Calu3 (cell line): ENCODE results near the gene CACNA2D2. TPM values are rescaled to one million over a fixed set of nuclear protein-coding genes. Genes with fewer than 3 reads are reported as not detected.

ENCODE experiments used
- BruUV-seq: library from RNA; stranded (reverse); fragments of 400-500 nt; replicated peaks from 2 replicates; lab custom pipeline; 2021; lab: Mats Ljungman, UMichigan
- CTCF ChIA-PET: fragments of 300-600 bp; sonication (Branson Sonifier 250); formaldehyde crosslinking; loops from one replicate; lab custom pipeline; 2022; ENCODE audit warnings: antibody characterized with exemption; lab: Charles Lee
- DNase-seq: peaks from one replicate; pipeline ENCODE4 v3.0.0; 2022
- H3K27ac Mint-ChIP-seq: one replicate; pipeline ENCODE4 v1.8.0; 2022; ENCODE audit warnings: mixed read lengths; ENCODE audit not compliant: unreplicated experiment
- H3K27me3 Mint-ChIP-seq: one replicate; pipeline ENCODE4 v1.8.0; 2022; ENCODE audit warnings: mixed read lengths; ENCODE audit not compliant: unreplicated experiment
- H3K36me3 Mint-ChIP-seq: one replicate; pipeline ENCODE4 v1.8.0; 2022; ENCODE audit warnings: mild to moderate bottlenecking, moderate library complexity, mixed read lengths; ENCODE audit not compliant: insufficient read depth, unreplicated experiment
- H3K4me1 Mint-ChIP-seq: one replicate; pipeline ENCODE4 v1.8.0; 2022; ENCODE audit warnings: mild to moderate bottlenecking, low read depth, mixed read lengths; ENCODE audit not compliant: unreplicated experiment
- H3K4me3 Mint-ChIP-seq: one replicate; pipeline ENCODE4 v1.8.0; 2022; ENCODE audit warnings: mild to moderate bottlenecking, low read depth, moderate library complexity, mixed read lengths; ENCODE audit not compliant: unreplicated experiment
- H3K9me3 Mint-ChIP-seq: one replicate; pipeline ENCODE4 v1.8.0; 2022; ENCODE audit warnings: low read depth, mixed read lengths; ENCODE audit not compliant: unreplicated experiment
- CTCF ChIP-seq: fragments of 200-600 bp; IDR thresholded peaks from one replicate; pipeline ENCODE4 v1.8.0; 2022; ENCODE audit warnings: antibody characterized with exemption; ENCODE audit not compliant: unreplicated experiment
- intact Hi-C: fragments of 100-400 bp; cut with micrococcal nuclease; formaldehyde crosslinking; loops from one replicate; pipeline ENCODE4 v1.10.0; 2022; ENCODE audit not compliant: unreplicated experiment
- total RNA-seq: library from RNA; stranded (reverse); gene quantifications from 2 replicates; pipeline ENCODE4 v1.2.3, GENCODE V29; 2022

Gene CACNA2D2
- total RNA-seq, 1 experiment from 2014 or later: 0.12 TPM

GRCh38 chr3:50353245-50354004 lies 150.0 kb downstream of the CACNA2D2 start:
- intact Hi-C loops: no loop called here
- H3K9me3 Mint-ChIP-seq: no peaks in the 10 kb centered on the region
- CTCF ChIA-PET: interaction anchor here (0.7 to 1.6 kb wide), 3 partner anchors 10 to 115 kb away, joined by 4 to 5 read pairs (median 4); no protein-coding TSS in a partner anchor
- H3K27me3 Mint-ChIP-seq: no peaks in the 10 kb centered on the region
- H3K27ac Mint-ChIP-seq: no peak overlapping the region
- peaks cover 16% of the 10 kb centered on the region for H3K4me1 Mint-ChIP-seq
- no peak overlapping the region for H3K4me3 Mint-ChIP-seq
- no peak for TF ChIP-seq CTCF
- peaks cover 31% of the 10 kb centered on the region for H3K36me3 Mint-ChIP-seq
- DNase-seq: no peak
- no TSS peak for BruUV-seq

GRCh38 chr3:50352781-50353180 lies 150.7 kb downstream of the CACNA2D2 start:
- no TSS peak for BruUV-seq

GRCh38 chr3:50351323-50351697 lies 152.1 kb downstream of the CACNA2D2 start:
- CTCF ChIA-PET: interaction anchor here (2.8 kb wide), 1 partner anchor 13 kb away, joined by 15 read pairs; no protein-coding TSS in a partner anchor
- no peak for DNase-seq
- no peaks in the 10 kb centered on the region for H3K27me3 Mint-ChIP-seq
- H3K36me3 Mint-ChIP-seq: peaks cover 23% of the 10 kb centered on the region
- no peak for TF ChIP-seq CTCF
- H3K27ac Mint-ChIP-seq: peak overlapping the region; percentile 13
- no peaks in the 10 kb centered on the region for H3K9me3 Mint-ChIP-seq
- H3K4me1 Mint-ChIP-seq: peaks cover 10% of the 10 kb centered on the region
- intact Hi-C loops: no loop called here
- H3K4me3 Mint-ChIP-seq: peak overlapping the region; percentile 84
- BruUV-seq: no TSS peak

More at GRCh38 chr3:50352781-50353180, 150.7 kb downstream of the CACNA2D2 start:
- Mint-ChIP-seq H3K4me3 (no peak overlapping the region), H3K4me1 (peaks cover 10% of the 10 kb centered on the region), H3K27ac (no peak overlapping the region), H3K36me3 (peaks cover 24% of the 10 kb centered on the region), H3K27me3 (no peaks in the 10 kb centered on the region), H3K9me3 (no peaks in the 10 kb centered on the region)
- no peak for TF ChIP-seq CTCF
- DNase-seq: no peak
- intact Hi-C loops: no loop called here
- CTCF ChIA-PET: interaction anchor here (0.7 to 1.6 kb wide), 4 partner anchors 11 to 124 kb away, joined by 3 to 5 read pairs (median 4); no protein-coding TSS in a partner anchor

- BruUV-seq: TSS peak; percentile 59
- H3K4me1 Mint-ChIP-seq: peaks cover 16% of the 10 kb centered on the region
- H3K4me3 Mint-ChIP-seq: peak within 1 kb of the TSS; percentile 84
- DNase-seq: peak; percentile 95
- intact Hi-C loops: no loop called here
- no peaks in the 10 kb centered on the region for H3K27me3 Mint-ChIP-seq
- no peak for TF ChIP-seq CTCF
- no peaks in the 10 kb centered on the region for H3K9me3 Mint-ChIP-seq
- CTCF ChIA-PET: interaction anchor here (1.1 to 2.8 kb wide), 4 partner anchors 13 to 192 kb away, joined by 3 to 15 read pairs (median 5); no protein-coding TSS in a partner anchor
- H3K36me3 Mint-ChIP-seq: peaks cover 28% of the 10 kb centered on the region
- H3K27ac Mint-ChIP-seq: peak within 1 kb of the TSS; percentile 13
Observed at GRCh38 chr3:50350527-50351322, 152.7 kb downstream of the CACNA2D2 start, which contains the start of the genes CYB561D2 and NPRL2. Gene CYB561D2 (plus strand): TSS chr3:50350862. CDS start chr3:50351434, 572 bp downstream. Gene NPRL2 (minus strand): TSS chr3:50350775. CDS start chr3:50350652, 123 bp downstream.
